ENCODE data around the gene PCF11. TPM values are rescaled to one million over a fixed set of nuclear protein-coding genes. Genes with fewer than 3 reads are reported as not detected.
"Not testable (repeated sequence)": the region's sequence is repeated elsewhere in the genome, so short reads cannot be mapped to it uniquely, and the experiment has no call there.

PCF11 gene
- total RNA-seq, 1 experiment from 2014 or later: 22.3 TPM

GRCh38 chr11:83185767-83186166 lies 28.8 kb downstream of the PCF11 start:
- in situ Hi-C loops (cut with HindIII; ENCODE audit: low sequenced_read_pairs): no loop called here
- no peak for DNase-seq (ENCODE audit: low spot score)

DNA sequence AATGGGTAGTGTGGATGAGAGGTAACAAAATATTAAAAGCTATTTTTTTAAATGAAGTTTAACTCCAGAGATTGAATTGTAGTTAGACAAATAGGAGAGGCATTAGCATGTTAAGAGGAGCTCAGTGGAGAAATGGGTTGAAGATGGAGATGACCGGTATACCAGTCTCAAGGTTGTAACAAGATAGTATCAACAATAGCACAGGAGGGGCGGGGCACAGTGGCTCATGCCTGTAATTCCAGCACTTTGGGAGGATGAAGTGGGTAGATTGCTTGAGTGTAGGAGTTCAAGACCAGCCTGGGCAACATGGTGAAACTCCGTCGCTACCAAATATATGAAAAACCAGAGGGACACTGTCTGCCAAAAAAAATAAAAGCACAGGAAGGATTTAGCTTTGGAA lies 30.5 kb downstream of the PCF11 start:
- in situ Hi-C loops (cut with HindIII; ENCODE audit: low sequenced_read_pairs): no loop called here
- no peak for DNase-seq (ENCODE audit: low spot score)

DNA sequence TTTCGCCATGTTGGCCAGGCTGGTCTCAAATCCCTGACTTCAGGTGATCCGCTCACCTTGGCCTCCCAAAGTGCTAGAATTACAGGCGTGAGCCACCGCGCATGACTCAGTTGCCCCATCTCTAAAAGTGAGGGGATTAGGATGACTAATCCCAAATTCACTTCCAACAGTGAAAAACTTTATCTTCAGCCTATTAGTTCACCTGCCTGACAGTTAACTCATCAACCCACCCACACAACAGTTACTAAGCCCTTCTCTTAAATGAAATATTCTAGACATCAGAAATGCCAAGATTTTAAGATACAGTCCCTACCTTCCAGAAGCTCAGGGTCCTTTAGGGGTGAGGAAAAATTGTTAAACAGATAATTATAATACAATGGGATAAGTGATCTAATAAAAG lies 34.6 kb downstream of the PCF11 start:
- DNase-seq (ENCODE audit: low spot score): no peak
- in situ Hi-C loops (cut with HindIII; ENCODE audit: low sequenced_read_pairs): no loop called here

- no peak for DNase-seq (ENCODE audit: low spot score)
- in situ Hi-C loops (cut with HindIII; ENCODE audit: low sequenced_read_pairs): no loop called here
These were observed 35.1 kb downstream of the PCF11 start for GRCh38 chr11:83191986-83192385.

- DNase-seq (ENCODE audit: low spot score): no peak
- in situ Hi-C loops (cut with HindIII; ENCODE audit: low sequenced_read_pairs): no loop called here
These were observed 35.8 kb downstream of the PCF11 start for GRCh38 chr11:83192606-83193245.

DNA sequence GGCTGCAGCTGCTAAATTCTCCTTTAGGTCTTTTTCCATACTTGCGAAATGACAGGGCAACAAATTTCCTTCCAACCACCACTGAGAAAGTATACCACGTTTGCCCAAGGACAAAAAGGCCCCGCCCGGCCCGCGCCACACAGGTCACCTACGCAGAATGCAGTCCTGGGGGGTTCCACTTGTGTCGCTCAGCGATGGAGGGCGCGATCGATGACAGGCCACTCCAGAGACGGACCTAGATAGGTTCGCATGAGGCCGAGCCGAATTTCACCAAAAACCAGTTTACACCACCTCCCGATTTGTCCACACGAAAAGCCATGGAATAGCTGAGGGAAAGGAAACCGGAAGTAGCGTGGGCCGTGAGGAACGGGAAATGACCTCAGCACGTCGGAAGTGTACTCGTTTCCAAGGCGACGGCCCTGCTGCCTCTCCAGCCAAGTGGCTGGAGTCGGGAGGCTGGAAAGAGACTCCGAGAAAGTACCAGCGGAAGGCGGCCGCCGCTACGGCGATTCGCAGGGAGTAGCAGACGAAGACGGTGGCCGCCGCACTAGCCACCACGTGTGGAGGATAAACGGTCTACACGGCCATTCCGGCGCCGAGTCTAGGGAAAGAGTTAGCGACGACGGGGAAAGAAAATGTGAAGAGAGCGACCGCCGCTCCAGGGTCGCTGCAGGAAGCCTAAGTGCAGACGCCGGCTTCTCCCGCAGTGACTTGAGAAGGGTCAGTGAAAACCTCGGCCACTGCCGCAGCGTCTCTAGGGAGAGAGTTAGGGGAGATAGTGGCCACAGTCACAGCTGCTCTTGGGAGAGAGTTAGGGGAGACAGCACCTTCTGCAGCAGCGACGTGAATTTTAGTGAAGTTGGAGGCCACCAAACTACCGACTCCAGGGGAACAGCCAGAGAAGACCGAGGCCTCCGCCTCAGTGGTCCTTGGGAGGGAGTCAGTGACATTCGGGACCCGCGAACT lies 36.7 kb downstream of the PCF11 start, which contains the start of gene ANKRD42:
Gene ANKRD42, plus strand, starts transcription at position 398 of the 966 bp plus-strand sequence. CDS start 959 bp downstream, outside the sequence.
- DNase-seq (ENCODE audit: low spot score): peak; percentile 97
- in situ Hi-C loops (cut with HindIII; ENCODE audit: low sequenced_read_pairs): no loop called here

- peak; percentile 46 for DNase-seq (ENCODE audit: low spot score)
- in situ Hi-C loops (cut with HindIII; ENCODE audit: low sequenced_read_pairs): no loop called here
These were observed 37.6 kb downstream of the PCF11 start for GRCh38 chr11:83194281-83195142.

DNA sequence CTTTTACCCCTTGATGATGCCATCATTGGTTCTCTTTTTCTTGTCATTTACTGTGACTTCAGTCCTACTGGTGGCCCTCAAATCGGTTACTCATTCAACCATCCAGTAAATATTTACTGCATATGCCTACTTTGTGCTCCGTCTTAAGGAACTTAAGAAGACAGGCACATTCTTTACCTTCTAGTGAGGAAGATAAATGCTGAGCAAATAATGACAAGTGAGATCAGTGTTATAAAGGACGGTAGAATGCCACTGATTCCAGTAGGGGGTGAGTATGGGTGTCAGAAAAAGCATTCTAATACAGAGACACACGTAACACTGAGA lies 38.2 kb downstream of the PCF11 start:
- in situ Hi-C loops (cut with HindIII; ENCODE audit: low sequenced_read_pairs): no loop called here

GRCh38 chr11:83195649-83196048 lies 38.7 kb downstream of the PCF11 start:
- in situ Hi-C loops (cut with HindIII; ENCODE audit: low sequenced_read_pairs): no loop called here
- DNase-seq (ENCODE audit: low spot score): no peak

More for the DNA sequence above, 38.2 kb downstream of the PCF11 start:
- no peak for DNase-seq (ENCODE audit: low spot score)

- no peak for DNase-seq (ENCODE audit: low spot score)
- in situ Hi-C loops (cut with HindIII; ENCODE audit: low sequenced_read_pairs): no loop called here
These were observed 43.1 kb downstream of the PCF11 start for GRCh38 chr11:83200035-83200434.

- in situ Hi-C loops (cut with HindIII; ENCODE audit: low sequenced_read_pairs): no loop called here
These were observed 48.8 kb downstream of the PCF11 start for GRCh38 chr11:83205608-83206185.

DNA sequence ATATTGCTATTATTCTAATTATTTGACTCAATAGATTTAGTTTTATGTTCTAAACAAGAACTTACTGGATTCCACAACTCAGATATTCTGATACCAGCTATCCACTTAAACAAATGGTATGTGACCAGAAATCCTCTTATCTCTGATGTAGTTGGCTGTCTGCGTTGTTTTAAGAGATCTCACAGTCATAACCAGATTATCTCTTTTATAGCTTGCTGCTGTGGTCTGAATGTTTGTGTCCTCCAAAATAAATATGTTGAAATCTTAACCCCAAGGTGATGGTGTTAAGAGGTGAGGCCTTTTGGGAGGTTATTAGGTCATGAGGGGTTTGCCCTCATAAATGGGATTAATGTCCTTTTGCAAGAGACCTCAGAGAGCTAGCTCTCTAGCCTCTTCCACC lies 49.3 kb downstream of the PCF11 start:
- no peak for DNase-seq (ENCODE audit: low spot score)
- in situ Hi-C loops (cut with HindIII; ENCODE audit: low sequenced_read_pairs): no loop called here

More at GRCh38 chr11:83205608-83206185, 48.8 kb downstream of the PCF11 start:
- no peak for DNase-seq (ENCODE audit: low spot score)

DNA sequence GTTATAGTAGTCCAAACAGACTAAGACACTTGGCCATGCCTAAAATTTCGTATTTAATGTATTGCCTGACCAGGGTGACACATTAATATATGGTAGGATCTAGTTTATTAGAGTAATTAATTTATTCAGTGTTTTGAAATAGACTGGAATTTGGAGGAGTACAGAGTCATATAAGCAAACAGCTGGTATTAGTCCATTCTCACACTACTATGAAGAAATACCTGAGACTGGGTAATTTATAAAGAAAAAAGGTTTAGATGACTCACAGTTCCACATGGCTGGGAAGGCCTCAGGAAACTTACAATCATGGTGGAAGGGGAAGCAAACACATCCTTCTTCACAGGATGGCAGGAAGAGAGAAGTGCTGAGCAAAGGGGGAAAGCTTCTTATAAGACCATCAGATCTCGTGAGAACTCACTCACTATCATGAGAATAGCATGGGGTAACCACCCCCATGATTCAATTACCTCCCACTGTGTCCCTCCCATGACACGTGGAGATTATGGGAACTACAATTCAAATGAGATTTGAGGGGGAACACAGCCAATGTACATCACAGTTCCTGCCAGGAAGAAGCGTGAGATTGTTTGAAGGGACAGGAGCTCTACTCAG lies 49.9 kb downstream of the PCF11 start:
- in situ Hi-C loops (cut with HindIII; ENCODE audit: low sequenced_read_pairs); DNase-seq (ENCODE audit: low spot score): not testable (repeated sequence)

DNA sequence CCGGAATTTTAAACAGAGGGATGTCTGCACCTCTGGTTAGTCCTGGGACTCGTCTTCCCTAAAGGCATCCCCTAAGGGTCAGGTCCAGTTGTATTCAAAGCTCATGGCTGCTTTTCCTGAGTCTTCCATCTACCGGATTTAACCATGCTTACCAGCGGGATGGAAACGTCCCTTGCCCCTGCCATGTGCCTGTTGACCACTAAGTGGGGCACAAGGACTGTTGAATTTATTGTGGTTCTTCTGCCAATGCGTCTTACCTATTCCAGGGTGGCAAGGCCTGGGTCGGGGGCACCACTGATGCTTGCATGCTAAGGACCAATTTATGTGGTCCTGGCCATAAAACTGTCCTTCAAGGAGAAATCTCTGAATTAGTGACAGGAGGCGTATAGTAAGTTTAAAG lies 62.2 kb downstream of the PCF11 start:
- DNase-seq (ENCODE audit: low spot score): no peak
- in situ Hi-C loops (cut with HindIII; ENCODE audit: low sequenced_read_pairs): no loop called here

DNA sequence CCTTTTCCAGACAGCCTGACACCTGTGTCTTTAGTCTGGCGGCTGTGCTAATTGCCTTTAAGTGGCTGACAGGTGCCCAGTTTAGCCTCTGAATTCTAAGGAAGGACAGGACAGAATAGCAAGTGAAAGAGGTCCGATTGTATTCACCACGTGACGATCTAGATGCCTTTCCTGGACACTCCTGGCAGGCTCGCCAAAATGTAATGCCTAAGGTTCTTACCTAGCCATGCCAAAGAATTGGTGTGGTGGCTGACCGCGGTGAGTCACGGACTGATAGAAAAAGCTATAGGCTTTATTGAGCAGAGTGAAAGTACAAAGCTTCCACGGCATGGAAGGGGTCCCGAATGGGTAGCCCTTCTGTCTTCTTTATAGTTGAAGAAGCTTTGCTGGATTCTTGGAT lies 63.3 kb downstream of the PCF11 start:
- in situ Hi-C loops (cut with HindIII; ENCODE audit: low sequenced_read_pairs): no loop called here
- no peak for DNase-seq (ENCODE audit: low spot score)

DNA sequence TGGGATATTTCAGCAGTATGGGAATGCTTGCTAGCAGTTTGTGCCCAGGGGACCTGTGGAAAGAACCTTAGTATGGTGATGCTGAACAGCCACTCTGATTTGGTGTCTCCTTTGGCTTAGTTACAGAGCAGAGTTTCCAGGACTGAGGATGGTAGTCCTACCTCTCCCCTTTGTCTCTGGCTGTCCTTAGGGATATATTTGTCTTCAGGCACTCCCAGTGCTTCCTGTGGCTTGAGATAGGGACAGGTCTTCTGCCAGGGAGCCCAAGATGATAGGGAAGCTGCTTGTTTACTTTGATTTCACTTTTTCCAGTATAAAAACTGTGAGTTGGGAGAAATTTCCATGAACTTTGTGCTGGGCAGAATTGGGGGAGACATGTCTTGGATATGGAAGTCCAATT lies 64.8 kb downstream of the PCF11 start:
- DNase-seq (ENCODE audit: low spot score): no peak
- in situ Hi-C loops (cut with HindIII; ENCODE audit: low sequenced_read_pairs): no loop called here

- no peak for DNase-seq (ENCODE audit: low spot score)
- in situ Hi-C loops (cut with HindIII; ENCODE audit: low sequenced_read_pairs): no loop called here
These were observed 65.6 kb downstream of the PCF11 start for GRCh38 chr11:83222499-83222898.

DNA sequence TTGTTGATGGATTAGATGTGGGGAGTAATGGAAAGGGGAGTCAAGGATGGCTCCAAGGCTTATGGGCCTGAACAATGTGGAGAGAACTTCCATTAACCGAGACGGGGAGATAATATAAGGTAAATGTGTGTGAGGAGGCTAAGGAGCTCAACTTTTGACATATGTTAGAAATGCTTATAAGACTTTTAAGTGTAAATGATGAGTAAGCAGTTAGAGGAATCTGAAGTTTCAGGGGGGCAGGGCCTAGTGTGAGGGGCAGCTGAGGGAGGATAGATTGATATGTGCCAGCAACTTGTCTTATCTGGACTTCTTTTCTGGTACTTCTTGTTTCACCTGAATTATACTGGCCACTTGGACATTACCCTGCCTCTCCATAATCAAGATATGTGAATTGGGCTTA lies 66.5 kb downstream of the PCF11 start:
- DNase-seq (ENCODE audit: low spot score): no peak
- in situ Hi-C loops (cut with HindIII; ENCODE audit: low sequenced_read_pairs): no loop called here

DNA sequence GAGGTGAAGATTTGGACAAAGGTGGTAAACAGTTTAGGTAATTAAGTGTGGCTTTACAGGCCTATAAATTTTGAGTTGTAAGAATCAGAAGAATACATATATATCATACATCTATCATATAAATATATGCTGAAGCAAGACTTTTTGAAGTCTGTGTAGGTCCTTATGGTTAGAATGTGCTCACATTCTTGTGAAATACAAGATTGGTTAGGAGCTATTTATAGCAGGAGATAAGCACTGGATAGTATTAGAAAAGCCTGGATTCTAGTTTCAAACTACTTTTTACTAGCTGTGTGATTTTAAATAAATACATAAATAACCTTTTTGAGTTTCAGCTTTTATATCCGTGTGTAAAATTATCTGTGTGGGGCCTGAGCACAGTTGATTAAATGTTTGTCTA lies 78.9 kb downstream of the PCF11 start:
- in situ Hi-C loops (cut with HindIII; ENCODE audit: low sequenced_read_pairs): no loop called here

More for the DNA sequence above, 78.9 kb downstream of the PCF11 start:
- no peak for DNase-seq (ENCODE audit: low spot score)
